T follicular helper cell (primary cell): ENCODE measurements around the gene DDX1.

Experiments
- DNase-seq: peaks from one replicate; pipeline ENCODE4 v3.0.0-alpha.2; 2020; ENCODE audit warnings: low read depth

Gene DDX1

DNA sequence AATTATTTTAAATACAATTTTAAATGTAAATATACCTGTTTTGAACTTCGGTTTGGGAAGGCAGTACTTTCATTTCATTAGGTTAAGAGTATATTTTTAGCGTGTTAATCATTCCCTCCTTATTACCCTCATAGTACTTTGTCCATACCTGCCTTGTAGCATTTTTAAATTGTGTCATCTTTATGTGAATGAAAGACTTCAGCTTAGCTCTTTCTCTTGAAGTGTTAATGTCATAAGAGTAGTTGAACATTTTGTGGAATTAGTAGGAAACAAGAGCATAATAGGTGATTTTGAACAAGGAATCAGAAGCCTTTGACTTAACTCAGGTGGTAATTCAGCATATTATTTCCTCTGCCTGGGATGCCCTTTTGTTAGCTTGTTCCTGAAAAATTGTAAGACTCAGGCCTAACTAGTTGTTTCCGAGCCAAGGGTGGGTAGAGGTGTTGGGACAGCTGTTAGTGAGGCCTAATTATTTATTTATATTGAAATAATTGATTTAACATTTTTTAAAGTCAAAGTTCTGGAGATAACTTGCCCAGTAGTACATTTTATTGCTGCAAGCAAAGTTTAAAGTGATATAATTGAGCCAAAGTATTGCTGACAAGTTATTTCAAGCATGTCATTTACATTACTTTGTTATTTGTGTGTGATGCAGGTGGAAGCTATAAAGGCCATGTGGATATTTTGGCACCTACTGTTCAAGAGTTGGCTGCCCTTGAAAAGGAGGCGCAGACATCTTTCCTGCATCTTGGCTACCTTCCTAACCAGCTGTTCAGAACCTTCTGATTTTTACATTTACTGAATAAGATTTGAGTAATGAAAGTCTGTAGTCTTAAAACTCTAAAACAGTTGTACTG lies 38.7 kb downstream of the DDX1 start:
- no peak for DNase-seq

DNA sequence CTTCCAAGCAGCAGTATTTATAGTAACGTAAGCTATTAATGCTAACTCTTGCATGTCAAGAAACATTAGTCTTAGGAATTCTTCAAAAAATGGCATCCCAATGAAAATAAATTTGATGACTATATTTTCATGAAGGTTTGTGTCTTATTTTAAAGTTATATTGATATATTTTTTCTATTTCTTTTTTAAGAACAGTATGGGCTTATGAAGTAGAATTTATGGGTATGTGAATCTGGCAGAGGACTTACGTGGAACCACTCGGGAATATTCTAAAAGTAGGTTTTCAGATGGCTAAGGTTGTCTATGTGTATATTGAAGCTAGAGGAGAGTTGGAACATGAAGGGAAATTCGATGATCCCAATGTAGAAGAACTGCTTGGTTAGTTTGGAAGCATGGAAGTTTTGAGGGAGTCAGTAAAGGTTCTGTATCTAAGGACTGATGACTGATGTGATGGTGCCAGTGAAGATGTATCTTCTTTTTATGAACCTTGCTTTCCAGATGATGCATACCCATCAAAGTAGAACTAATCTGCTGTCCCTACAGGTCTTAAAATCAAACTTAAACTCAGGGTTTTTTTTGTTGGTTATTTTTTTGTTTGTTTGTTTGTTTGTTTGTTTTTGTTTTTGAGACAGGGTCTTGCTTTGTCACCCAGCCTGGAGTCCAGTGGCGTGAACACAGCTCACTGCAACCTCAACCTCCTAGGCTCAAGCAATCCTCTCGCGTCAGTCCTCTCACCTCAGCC lies 39.5 kb downstream of the DDX1 start:
- no peak for DNase-seq

GRCh38 chr2:15631883-15632282 lies 40.2 kb downstream of the DDX1 start:
- no peak for DNase-seq

GRCh38 chr2:15633043-15633970 lies 41.6 kb downstream of the DDX1 start:
- DNase-seq, result no peak

DNA sequence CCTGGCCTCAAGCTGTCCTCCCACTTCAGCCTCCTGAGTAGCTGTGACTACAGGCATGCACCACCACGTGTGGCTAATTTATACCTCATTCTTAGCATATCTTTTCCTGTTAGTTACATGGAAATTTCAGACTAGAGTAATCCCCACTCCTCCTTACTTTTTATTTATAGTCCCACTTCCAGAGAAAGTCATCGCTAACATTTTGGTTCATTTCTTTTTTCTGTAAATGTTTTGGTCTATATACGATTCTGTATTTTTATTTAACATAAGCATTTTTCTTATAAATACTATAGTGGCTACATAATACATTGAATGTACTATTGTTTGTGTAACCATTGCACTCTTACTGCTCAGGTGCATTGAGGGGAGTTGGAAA lies 42.3 kb downstream of the DDX1 start:
- no peak for DNase-seq

GRCh38 chr2:15634846-15635490 lies 43.3 kb downstream of the DDX1 start:
- DNase-seq, result no peak

DNA sequence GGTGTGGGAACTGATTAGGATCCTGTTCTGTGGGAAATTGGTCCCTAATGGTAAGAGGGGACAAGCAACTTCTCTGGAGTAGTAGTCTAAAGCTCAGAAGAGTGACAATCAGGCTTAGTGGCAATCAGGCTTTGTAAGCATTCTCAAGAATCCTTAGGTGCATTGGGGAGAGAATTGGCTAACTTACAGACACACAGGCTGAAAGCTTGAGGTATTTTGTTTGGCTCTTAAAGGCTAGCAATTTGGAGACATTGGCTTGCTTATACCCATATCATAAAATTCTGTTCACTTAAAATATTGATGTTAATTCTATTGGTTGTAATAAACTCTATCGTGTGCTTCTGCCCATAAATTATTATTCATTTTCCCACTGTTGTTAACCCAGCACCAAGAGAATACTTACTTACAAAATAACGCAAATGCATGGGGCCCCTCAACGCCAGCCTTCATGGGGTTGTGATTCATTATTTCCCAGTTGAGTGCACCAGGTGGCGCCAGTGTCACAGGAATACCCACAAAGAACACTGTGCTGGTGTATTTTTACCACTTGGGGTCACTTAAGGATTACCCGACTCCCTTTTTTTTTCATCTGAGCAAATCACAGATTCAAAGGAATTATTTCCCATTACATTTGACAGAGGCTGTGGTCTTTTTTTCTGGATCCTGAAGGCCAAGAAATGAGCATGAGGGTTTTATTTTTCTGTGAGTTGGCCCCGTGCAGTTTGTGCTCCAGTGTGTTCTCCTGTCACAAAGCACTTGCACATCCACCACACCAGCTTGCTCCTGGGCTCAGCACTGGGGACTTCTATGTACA lies 45.5 kb downstream of the DDX1 start:
- DNase-seq, result peak; percentile 37

- DNase-seq, result no peak
These were observed 47.1 kb downstream of the DDX1 start for GRCh38 chr2:15638720-15639119.

DNA sequence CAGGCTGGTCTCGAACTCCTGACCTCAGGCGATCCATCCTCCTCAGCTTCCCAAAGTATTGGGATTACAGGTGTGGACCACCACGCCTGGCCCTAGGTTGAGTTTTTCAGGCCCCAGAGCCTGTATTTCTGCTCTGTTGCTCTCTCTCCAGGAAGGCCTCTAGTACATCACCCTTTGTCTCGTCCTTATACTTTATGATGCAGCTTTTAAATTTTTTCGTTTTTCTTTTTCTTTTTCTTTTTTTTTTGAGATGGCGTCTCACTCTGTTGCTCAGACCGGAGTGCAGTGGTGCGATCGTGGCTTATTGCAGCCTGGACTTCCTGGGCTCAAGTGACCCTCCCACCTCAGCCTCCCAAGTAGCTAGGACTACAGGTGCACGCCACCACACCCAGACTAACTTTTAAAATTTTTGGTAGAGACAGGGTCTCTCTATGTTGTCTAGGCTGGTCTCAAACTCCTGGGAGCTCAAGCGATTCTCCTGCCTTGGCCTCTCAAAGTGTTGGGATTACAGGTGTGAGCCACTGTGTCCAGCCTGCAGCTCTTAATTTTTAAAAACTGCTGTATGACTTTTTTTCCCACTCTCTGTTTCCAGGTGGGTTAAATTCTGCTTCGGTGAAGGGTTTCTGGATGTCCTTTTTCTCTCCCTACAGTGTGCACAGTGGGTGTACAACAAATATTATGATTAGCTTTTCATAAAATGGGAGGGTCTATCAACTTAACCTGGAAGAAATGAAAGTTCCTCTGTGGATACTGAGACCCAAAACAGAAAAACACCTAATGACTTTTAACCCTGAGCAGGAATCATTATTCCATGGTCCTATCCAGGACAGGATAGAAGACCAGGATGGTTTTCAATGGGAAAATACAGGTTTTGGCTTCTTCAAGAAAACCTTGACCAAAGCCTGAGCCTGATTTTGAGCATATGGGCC lies 47.9 kb downstream of the DDX1 start:
- DNase-seq, result no peak

GRCh38 chr2:15640261-15640711 lies 48.6 kb downstream of the DDX1 start:
- DNase-seq, result no peak

DNA sequence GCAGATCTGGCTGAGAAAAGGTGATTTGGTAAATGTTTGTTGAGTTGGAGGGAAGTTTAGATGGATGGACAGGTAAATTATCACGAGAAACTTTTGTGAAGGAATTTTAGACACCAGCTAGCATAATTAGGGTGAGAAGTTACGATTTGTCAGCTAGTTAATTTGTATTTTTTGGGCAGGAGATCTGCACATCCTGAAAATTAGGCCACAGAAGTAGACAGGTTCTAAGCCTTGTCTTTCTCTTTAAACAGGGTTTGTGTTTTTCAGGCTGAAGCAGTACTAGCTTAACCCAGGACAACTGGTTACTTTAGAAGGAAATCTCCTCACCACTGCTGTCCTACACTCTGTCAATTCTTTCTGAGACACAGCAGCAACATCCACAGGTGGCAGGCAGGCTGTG lies 49.1 kb downstream of the DDX1 start:
- no peak for DNase-seq

GRCh38 chr2:15641530-15641982 lies 49.9 kb downstream of the DDX1 start:
- no peak for DNase-seq

DNA sequence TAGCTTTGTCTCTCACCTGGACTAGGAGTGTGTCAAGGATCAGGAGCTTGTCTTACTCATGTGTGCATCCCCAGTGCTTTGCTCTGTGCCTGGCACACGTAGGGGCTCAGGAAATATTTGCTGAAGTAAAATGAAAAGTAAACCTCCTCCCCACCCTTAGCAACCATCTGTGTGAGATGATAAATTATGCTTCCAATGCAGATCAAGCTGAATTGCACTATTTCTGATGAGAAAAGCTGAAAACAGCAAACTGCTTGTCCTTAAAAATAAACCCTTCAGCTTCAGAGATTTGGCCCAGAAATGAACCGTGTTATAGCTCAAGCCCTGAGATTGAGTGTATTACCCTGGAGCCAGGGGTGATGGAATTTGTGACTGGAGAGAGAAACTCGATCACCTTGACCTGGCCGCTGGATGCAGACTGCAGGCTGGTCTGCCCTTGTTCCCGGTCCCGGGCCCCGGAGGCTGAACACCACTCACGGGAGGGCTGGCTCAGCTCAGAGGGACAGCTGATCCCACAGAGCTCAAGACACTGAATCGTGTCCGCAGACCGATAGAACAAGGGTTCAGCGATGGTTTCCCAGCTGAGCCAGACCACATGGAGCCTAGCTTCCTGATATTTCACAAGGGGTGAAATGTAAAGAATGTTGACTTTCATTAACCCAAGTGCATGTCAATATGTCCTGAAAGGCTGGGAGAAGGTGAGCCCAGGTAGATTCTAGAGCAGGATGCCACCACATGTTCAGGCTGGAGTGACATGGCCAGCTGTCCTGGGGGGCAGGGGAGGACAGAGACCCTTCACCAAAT lies 50.5 kb downstream of the DDX1 start:
- DNase-seq, result no peak

- DNase-seq, result no peak
These were observed 51.3 kb downstream of the DDX1 start for GRCh38 chr2:15642815-15643500.

- no peak for DNase-seq
These were observed 52.3 kb downstream of the DDX1 start for GRCh38 chr2:15643791-15644585.

DNA sequence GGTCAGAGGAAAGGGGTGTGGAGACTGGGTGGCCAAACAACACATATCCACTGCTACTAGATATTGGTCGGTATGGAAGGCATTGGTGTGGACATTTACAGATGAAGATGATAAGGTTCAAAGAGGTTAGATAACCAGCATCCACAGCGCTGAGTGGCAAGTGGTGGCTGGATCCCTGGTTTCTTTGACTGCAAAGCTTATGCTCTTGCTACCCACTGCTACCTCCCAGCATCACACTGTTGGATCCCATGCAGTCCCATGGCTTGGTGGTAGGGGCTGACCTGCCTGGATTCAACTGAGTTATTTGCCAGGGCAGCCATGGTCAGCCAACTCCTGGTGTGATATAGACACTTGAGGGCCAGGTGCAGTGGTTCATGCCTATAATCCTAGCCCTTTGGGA lies 53.6 kb downstream of the DDX1 start:
- DNase-seq, result no peak

DNA sequence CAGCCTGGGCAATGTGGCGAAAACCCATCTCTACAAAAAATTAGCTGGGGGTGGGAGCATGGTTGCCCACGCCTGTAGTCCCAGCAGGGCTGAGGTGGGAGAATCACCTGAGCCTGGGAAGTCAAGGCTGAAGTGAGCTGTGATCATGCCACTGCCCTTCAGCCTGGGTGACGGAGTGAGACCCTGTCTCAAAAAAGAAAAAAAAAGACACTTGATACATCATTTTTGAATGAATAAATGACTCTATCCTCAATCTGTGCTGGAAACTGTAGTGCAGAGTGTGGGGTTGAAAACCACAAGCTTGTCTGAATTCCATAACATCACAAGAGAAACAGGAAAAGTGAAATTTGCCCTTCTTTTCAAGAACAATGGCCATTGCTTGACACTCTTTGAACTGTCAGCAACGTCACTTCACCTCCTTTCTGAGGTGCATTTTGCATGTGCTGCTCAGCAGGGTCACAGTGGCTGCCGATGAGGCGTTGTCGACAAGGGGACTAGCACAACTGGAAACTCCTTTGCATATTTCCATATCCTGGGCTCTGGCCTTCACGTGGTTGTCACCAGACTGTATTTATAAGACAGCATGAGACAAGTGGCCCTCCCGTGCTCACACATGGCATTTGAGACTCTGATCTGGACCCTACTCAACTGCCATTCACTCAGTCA lies 54.2 kb downstream of the DDX1 start:
- DNase-seq, result no peak
